ENCODE data around the gene LRRC40.
"Not testable (repeated sequence)": the region's sequence is repeated elsewhere in the genome, so short reads cannot be mapped to it uniquely, and the experiment has no call there.

LRRC40 gene

DNA sequence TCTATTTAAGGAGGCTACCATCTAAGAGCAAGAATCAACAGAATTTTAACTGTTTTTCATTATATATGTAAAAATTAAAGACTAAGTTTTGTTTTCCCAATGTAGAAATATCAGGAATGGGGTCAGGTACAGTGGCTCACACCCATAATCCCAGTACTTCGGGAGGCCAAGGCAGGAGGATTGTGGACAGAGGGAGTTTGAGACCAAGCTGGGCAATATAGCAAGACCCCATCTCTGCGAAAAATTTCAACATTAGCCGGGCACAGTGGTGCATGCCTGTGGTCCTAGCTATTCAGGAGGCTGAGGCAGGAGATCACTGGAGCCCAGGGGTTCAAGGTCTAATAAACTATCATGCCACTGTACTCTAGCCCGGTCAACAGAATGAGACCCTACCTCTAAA, 5.3 kb downstream of the LRRC40 start:
- DNase-seq = no peak

GRCh38 chr1:70196333-70196732, 9.0 kb downstream of the LRRC40 start:
- no peak for DNase-seq

DNA sequence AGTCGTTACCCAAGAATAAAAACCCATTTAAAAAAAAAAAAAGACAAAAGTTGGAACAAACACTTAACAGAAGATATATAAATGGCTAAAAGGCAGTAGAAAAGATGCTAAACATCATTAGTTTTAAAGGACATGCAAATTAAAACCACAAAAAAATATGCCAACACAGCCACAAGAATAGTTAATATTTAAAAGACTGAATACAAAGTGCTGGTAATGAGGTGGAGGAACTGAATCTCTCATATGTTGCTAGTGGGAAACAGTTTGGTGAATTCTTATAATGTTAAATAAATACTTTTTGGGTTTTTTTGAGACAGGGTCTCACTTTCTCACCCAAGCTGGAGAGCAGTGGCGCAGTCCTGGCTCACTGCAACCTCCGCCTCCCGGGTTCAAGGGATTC, 10.0 kb downstream of the LRRC40 start:
- DNase-seq = no peak

DNA sequence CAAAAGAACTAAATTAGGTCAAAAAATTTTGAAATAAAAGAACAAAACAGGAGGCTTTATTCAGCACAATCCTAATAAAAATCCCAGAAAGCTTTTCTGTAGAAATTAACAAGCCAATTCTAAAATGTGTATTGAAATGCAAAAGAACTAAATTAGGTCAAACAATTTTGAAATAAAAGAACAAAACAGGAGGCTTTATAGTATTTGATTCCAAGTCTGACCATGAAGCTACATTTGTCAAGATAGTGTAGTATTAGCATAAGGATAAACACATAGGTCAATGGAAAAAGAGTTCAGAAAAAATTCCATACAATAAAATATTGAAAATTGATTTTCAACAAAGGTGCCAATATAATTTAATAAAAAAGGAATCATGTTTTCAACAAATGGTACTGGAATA, 10.8 kb downstream of the LRRC40 start:
- DNase-seq = no peak

GRCh38 chr1:70192446-70192845, 12.9 kb downstream of the LRRC40 start:
- DNase-seq = not testable (repeated sequence)

GRCh38 chr1:70190180-70190579, 15.2 kb downstream of the LRRC40 start:
- DNase-seq = no peak

DNA sequence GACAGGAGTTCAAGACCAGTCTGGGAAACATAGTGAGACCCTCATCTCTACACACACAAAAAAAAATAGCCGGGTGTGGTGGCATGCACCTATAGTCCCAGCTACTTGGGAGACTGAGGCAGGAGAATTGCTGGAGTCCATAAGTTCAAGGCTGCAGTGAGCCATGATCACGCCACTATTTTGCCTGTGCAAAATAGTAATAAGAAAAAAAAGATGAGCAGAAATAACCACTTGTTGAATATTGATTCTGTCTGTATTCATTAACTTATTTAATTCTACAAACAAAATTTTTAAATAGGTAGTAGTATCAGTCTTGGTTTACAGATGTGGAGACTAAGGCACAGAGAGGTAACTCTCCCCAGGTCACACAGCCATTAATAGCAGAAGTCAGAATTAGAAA, 16.9 kb downstream of the LRRC40 start:
- DNase-seq = no peak

DNA sequence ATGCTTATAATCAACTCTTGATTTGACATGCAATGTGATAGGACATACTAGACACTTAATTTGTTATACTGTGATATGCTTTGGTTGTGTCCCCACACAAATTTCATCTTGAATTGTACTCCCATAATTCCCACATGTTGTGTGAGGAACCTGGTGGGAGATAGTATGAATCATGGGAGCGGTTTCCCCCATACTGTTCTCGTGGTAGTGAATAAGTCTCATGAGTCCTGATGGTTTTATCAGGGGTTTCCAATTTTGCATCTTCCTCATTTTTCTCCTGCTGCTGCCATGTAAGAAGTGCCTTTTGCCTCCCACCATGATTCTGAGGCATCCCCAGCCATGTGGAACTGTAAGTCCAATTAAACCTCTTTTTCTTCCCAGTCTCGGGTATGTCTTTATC, 20.2 kb downstream of the LRRC40 start:
- DNase-seq = not testable (repeated sequence)

DNA sequence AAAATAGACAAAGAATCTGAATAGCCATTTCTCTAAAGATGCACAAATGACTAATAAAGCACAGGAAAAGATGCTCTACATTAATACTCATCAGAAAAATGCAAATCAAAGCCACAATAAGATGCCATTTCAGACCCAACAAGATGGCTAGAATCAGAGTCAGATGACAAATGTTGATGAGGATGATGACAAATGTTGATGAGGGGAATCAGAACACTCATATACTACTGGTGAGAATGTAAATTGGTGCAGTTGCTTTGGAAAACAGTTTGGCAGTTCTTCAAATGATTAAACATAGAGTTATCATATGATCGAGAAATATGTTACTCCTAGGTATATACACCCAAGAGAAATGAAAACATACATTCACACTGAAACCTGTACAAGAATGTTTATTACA, 33.9 kb downstream of the LRRC40 start:
- DNase-seq = no peak

GRCh38 chr1:70169018-70169839, 36.1 kb downstream of the LRRC40 start:
- DNase-seq = no peak

- no peak for DNase-seq
Measured at GRCh38 chr1:70168283-70168682, 37.1 kb downstream of the LRRC40 start.

GRCh38 chr1:70164350-70164749, 41.0 kb downstream of the LRRC40 start:
- DNase-seq = no peak

GRCh38 chr1:70156529-70157120, 48.8 kb downstream of the LRRC40 start:
- DNase-seq = no peak

GRCh38 chr1:70153739-70154138, 51.6 kb downstream of the LRRC40 start:
- no peak for DNase-seq

DNA sequence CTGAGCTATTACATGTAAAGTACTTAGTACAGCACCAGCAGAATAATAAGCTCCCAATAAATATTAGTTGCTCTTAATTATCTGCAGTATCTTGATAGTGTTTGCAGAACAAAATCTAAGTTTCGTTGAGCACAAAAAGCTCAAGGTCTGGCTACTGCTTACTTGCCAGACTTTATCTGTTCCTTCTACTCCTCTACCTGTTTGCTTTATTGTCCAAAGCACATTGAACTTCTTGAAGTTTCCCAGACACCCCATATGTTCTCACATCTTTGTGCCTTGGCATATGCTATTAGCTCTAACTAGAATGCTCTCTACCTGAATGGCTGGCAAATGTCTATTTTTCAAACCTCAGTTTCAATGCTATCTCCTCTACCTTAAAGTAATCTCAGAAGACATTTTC, 54.9 kb downstream of the LRRC40 start:
- DNase-seq = no peak

DNA sequence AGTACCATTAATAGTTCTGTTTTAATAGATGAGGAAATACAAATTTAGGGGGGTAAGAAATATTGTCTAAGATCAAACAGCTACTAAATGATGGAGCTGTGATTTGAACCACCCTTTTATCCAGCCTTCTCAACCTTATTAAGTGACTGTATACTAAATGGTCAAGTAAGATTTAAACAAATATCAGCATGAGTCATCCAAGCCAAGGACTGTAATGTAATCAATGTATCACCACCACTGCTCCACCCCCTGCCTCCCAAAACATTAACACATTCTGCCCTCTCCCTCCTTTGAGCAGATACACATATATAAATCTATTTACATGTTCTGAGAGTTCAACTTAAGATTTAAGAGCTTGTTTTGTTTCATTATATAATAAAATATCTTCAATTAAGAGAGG, 58.9 kb downstream of the LRRC40 start:
- DNase-seq = no peak

- no peak for DNase-seq
Measured at GRCh38 chr1:70143048-70143659, 62.2 kb downstream of the LRRC40 start.

GRCh38 chr1:70142075-70142474, 63.3 kb downstream of the LRRC40 start:
- DNase-seq = no peak

DNA sequence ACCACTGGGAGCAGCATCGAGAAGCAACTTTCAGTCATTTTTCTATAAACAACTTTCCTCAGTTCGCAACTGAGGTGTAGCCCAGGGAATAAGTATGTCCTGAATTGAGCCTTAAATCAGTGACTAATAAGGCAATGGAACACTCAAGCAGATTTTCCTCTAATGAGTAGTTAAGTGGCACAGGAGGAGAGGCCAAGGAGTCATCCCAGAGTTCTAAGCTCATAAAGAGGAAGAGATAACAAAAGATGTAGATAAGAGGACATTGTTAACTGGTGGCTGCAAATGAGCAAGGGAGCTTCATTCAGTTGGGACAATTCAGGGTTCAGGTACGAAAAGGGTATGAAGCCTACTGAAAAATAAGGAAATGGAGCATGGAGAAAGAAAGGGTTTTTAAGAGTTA, 64.5 kb downstream of the LRRC40 start:
- DNase-seq = no peak

- DNase-seq = no peak
Measured at GRCh38 chr1:70140343-70140742, 65.0 kb downstream of the LRRC40 start.

- DNase-seq = no peak
Measured at GRCh38 chr1:70134148-70134547, 71.2 kb downstream of the LRRC40 start.

DNA sequence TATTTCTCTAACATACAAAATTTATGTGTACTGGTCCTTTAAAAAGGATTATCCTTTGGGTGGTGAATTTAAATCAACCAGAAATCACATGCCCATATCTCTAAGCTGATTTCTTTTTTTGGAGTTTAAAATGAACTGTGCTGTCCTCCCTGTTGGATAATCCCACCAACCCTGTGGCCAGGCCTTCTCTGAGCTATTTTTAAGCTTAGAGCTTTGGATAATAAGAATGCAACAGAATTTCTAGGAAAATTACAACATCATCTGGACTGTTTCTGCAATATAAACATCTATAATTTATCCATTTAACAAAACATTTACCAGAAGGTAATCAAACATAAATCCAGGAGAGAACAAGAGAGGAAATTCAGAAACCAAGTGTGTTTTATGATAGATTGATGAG, 88.3 kb downstream of the LRRC40 start:
- no peak for DNase-seq

- no peak for DNase-seq
Measured at GRCh38 chr1:70115315-70115714, 90.1 kb downstream of the LRRC40 start.

DNA sequence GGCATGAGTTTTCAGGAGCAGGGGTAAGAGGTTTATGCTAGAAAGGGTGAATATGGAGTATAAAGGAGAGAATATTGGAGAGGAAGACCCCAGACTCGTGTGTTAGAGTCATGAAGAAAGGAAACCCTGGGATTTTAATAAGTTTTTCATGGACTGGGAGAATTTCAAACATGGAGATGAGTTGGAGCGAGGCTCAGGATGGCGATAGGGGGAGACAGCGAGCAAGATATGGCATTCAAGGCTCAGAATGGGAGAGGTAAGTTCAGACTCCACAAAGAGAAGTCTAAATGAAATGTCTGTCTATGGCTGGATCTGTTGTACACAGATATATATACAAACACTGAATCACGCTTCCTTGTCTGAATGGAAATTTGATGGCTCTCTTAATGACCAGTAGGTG, 92.5 kb downstream of the LRRC40 start:
- no peak for DNase-seq

All from activated CD4-positive, CD25-positive, alpha-beta regulatory T cell treated with anti-CD3 and anti-CD28 coated beads, Interleukin-2, amount 50 U/mL, for 72 hours (primary cell).